Glomerular endothelial cell (primary cell): ENCODE results near the gene EMC10. TPM values are rescaled to one million over a fixed set of nuclear protein-coding genes. Genes with fewer than 3 reads are reported as not detected.
"Not testable (repeated sequence)": the region's sequence is repeated elsewhere in the genome, so short reads cannot be mapped to it uniquely, and the experiment has no call there.

Source experiments
- DNase-seq: peaks from one replicate; pipeline ENCODE4 v3.0.0-alpha.2; 2011; ENCODE audit warnings: low read depth, low spot score; ENCODE audit errors: extremely low read depth
- total RNA-seq: library from RNA; depleted of rRNA; stranded (reverse); fragments of >200 nt; gene quantifications from 2 replicates; pipeline ENCODE4 v1.2.3, GENCODE V29; 2015

The EMC10 gene
- total RNA-seq, 1 donor from 2014 or later, result 120 TPM

GRCh38 chr19:50512999-50513745 lies 36.9 kb downstream of the EMC10 start:
- DNase-seq, result no peak

DNA sequence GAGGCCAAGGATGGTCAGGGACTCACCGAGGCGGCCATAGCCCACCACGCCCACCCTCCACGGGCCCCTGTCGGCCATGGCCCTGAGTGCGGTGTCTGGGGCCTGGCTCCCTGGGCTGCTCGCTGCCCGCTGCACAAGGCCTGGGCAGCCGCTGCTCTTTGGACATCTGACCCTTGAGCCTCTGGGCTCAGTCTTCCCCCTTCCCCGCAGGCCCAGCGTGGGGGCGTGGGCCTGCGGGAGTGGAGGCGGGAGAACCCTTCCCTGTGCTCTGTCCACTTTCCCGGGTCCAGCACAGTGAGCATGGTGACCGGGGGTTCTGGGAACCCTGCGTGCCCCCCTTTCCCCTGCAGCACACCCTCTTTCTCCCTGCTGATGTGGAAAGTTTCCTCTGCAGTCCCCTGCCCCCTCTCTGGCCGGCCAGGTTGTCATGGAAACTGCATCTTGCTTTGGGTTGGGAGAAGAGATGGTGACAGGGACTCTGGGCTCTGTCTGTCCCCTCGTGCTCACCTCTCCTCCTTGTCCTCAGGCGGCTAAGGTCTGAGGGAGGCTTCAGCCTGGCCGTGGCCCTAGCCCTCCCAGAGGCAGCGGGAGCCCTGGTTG lies 37.5 kb downstream of the EMC10 start, which contains the start of gene ASPDH:
Gene ASPDH (minus strand): TSS at position 168 of the 600 bp plus-strand sequence. CDS start 90 bp downstream, at position 78.
- no peak for DNase-seq

DNA sequence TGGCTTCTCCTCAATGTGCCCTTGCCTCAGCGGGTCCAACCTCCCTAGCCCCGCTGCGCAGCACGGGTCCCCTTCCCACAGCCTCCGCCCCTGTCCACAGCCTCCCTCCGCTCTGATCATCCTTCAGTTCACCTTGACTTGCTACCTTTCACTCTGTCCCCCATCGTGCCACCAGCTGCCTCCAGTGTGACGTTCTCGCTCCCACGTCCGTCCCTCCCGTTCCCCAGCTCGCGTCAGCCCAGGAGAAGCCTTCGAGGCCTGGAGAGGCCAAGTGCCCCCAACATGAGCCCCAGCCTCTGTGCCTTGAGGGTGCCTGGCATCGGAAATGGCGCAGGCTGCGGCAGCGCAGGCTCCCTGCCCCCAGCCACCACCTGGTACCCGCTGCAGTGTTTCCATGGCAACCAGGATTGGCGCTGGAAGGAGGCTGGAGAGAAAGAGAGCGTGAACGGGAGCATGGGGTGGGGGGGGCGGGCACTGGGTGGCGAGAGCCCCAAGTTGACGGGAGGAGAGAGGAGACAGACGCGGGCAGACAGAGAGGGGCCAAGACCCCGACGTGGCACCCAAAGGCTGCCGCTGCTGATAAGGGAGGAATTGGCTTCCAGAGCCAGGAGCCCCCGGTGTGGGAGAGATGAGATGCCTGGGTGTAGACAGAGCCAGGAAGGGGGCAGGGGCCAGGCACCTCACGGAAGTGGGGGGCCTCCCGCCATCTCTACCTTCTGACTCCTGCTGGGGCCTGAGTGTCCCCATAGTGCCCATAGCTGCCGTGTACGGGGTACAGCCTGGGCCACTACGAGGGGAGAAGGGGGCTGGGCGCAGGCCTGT lies 38.2 kb downstream of the EMC10 start:
- no peak for DNase-seq

GRCh38 chr19:50515168-50515561 lies 38.9 kb downstream of the EMC10 start:
- DNase-seq, result no peak

GRCh38 chr19:50516456-50516855 lies 40.1 kb downstream of the EMC10 start:
- no peak for DNase-seq

DNA sequence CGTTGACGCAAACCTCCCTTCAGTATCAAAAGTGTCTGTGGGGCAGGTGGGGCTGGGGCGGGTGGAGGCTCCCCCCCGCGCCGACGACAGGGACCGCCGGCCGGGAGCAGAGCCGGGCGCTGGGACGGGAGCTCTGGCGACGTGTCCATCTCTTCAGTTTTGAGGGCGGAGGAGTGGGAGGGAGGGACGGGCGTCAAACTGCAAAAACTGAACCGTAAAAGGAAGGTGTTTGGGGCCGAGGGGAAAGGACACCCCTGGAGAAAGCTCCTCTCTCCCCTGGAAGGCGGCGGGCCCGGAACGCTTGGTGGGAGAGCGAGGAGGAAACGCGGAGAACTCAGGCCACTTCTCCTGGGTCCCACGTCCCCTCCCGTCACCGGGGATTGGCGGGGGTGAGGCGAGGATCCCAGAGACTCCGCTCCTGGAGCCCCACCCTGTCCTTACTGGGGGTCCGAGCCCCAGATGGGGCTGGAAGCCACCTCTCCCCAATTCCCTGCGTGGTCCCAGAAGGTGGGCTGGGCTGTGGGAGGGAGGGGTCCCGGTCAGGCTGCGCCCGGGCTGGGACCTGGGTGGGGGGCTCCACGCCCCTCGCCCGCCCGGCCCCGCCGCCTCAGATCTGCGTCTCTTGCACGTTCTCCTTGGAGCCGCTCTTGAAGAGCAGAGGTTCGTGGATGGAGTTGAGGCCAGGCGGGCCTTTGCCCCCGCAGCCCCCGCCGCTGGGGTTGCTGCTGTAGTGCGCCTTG lies 40.8 kb downstream of the EMC10 start:
- DNase-seq, result no peak

- no peak for DNase-seq
Measured at GRCh38 chr19:50517704-50518075, 41.4 kb downstream of the EMC10 start.

DNA sequence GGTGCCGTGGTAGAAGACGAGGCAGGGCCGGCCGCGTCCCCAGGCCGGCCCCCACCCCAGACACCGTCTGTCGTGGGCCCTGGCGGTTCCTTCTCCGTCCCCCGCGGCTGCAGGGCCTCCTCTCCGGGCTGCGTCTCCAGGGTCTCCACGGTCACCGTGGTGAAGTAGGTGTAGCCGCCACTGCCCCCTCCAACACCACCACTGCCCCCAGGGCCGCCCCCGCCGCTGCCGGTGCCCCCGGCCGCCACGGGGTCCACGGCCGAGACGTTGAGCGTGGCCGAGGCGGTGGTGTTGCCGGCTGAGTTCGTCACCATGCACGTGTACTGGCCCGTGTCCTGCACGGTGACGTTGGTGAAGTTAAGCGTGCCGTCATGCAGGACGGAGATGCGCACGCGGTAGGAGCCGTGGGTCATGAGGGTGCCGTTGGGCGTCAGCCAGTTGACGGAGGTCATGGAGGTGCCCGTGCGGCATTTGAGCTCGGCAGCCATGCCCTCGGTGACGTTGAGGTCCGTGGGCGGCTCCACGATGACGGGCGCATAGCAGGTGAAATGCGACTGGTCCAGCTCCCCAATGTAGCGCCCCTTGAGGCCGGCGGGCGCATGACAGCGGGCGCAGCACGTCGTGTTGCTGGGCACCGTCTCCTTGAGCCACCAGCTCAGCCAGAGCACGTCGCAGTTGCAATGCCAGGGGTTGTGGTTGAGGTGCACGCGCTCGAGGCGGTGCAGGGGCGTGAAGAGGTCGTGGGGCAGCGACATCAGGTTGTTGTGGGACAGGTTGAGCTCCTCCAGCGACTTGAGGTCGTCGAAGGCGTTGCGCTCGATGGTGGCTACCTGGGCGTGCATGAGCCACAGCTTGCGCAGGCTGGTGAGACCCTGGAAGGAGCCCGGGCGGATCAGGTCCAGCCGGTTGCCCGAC lies 42.0 kb downstream of the EMC10 start:
- no peak for DNase-seq

DNA sequence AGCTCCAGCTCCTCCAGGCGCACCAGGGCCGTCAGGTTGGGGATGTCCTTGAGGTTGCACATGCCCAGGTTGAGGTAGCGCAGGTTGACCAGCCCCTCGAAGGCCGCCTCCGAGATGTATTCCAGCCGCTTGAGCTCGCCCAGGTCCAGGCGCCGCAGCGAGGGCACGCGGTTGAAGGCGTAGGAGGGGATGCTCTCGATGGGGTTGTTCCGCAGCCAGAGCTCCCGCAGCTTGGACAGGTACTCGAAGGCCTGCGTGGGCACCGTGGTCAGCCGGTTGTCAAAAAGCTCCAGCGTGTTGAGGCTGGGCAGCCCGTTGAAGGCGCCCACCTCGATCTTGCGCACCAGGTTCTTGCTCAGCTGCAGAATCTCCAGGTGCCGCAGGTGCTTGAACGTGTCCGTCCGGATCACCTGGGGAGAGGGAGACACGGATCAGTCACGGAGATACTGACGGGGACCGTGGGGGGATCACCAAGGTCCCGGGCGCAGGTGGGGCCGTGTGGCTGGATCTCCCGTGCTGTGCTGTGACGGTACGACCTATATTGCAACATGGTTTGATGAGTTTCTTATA lies 42.8 kb downstream of the EMC10 start:
- DNase-seq, result no peak

- no peak for DNase-seq
Measured at GRCh38 chr19:50520822-50521465, 44.6 kb downstream of the EMC10 start.

DNA sequence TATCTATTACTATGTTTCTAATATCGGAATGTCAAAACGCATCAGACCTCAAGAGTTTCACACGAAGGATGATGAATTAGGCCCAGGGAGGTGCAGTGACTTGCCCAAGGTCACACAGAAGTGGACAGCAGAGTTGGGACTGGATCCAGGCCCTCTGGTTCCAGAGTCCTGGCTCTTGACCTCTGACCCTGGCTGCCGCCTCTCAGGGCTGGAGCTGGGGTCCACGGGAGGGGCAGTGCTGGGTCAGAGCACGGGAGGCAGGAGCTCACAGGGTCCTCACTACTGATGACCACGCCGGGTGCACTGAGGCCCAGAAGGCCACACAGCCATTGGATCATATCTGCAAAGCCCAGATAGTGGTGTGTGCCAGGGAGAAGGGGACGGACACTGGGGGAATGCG lies 46.6 kb downstream of the EMC10 start:
- DNase-seq, result no peak

DNA sequence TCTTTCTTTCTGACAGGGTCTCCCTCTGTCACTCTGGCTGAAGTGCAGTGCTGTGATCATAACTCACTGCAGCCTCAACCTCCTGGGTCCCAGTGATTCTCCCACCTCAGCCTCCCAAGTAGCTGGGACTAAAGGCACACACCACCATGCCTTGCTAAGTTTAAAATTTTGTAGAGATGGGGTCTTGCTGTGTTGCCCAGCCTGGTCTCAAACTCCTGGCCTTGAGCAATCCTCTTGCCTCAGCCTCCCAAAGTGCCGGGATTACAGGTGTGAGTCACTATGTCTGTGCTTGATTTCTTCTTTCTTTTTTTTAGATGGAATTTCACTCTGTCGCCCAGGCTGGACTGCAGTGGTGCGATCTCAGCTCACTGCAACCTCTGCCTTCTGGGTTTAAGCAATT lies 51.7 kb downstream of the EMC10 start:
- not testable (repeated sequence) for DNase-seq

DNA sequence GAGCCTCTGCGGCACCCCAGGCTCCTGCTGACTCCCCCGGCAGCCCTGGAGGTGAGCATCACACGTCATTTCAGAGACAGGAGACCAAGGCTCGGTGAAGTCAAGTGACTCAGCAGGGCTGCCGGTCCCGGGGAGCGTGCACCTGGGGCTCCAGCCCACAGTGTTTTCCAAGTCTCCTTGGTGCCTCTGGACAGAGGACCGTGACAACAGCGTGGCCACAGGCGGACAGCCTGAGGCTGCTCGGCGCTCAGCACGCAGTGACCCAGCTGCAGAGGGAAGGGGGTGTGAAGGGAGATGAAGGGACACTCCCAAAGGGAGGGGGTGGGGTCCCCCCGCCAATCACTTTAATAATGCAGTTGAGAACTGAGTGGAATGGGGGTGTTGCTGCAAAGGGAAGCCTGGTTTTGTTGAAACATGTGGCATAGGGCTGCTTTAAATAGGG lies 54.9 kb downstream of the EMC10 start:
- no peak for DNase-seq

GRCh38 chr19:50532952-50533351 lies 56.6 kb downstream of the EMC10 start:
- no peak for DNase-seq

GRCh38 chr19:50534478-50534877 lies 58.2 kb downstream of the EMC10 start:
- no peak for DNase-seq

DNA sequence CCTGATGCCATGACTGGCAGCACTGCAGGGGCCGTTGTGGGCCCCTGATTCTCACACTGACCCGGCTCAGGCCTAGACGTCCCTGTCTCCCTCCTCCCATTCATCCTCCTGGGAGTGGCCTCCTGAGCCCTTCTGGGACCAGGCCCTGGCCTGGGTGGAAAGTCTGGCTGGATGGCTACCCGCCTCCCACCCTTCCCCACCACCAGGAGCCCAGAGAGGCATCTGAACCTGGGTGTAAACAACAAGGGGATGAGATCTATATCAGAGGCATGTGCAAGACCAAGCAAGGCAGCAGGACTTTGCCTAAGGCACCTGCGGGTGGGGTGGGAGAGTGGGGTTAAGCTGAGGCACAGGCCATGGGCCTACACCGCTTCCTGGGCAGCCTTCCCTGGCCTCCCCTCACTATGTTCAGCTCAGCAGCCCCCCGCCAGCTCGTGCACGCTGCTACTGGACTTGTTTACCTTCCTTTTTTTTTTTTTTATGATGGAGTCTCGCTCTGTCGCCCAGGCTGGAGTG lies 59.4 kb downstream of the EMC10 start:
- no peak for DNase-seq

DNA sequence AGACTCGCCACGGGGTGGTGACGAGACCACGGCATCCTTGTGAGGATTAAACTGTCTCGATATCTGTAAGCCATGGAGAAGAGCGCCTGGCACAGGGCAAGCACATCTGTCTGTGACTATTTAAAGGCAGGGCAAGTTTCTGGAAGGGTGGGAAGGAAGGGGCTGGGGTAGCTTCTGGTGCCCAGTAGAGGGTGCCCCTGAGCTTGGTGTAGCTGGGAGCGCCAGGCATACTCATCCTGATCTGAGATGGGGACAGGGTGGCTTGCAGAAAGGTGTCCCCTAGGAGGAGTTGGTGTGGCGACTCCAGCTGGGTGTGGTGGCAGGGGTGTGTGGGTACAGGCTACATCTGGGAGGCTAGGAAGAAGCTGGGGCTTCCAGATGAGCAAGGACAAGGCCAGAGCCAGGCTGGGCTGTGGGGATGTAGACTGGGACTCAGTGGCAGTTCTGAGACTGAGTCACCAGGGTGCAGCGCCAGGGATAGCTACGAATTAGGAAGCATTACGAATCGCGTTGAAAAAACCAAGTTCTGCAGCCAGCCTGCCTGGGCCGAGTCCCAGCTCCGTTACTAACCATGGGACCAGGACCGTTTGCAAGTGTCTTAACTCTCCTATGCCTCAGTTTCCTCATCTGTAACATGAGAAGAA lies 60.5 kb downstream of the EMC10 start:
- DNase-seq, result no peak

DNA sequence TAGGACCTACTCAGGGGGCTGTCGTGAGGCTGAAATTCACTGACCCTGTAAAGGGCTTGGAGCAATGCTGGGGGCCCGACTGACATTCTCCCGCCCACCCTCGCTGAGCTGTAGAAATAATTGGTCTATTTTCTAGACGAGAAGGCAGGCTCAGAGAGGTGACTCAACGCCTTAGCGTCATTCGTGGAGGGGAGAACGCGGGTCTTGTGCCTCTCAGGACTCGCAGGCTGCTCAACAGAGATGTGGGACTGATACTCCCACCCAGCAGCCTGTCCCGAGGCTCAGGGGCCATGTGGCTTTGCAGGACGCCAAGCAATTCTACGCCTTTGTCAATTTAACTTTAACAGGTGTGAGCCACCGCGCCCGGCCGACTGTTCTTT lies 61.0 kb downstream of the EMC10 start:
- no peak for DNase-seq
